T1000 (cell line): Measurements from ENCODE around the gene CBX4.

ENCODE experiments used
- DNase-seq: peaks from one replicate; lab custom pipeline; 2025; ENCODE audit warnings: mixed read lengths; lab: John Stamatoyannopoulos, UW

Gene CBX4

GRCh38 chr17:79841369-79842135, 2.3 kb upstream of the CBX4 start:
- DNase-seq: no peak

GRCh38 chr17:79840989-79841286, 1.7 kb upstream of the CBX4 start:
- DNase-seq: no peak

GRCh38 chr17:79840269-79840988, 1.2 kb upstream of the CBX4 start:
- DNase-seq: peak; percentile 41

GRCh38 chr17:79838522-79839274, 542 bp downstream of the CBX4 start:
- peak; percentile 36 for DNase-seq

- no peak for DNase-seq
Observed at GRCh38 chr17:79837888-79838521, 1.2 kb downstream of the CBX4 start.

GRCh38 chr17:79836972-79837887, 2.0 kb downstream of the CBX4 start:
- DNase-seq: no peak

- peak; percentile 23 for DNase-seq
Observed at GRCh38 chr17:79836510-79836971, 2.7 kb downstream of the CBX4 start.

GRCh38 chr17:79835953-79836509, 3.2 kb downstream of the CBX4 start:
- DNase-seq: no peak

GRCh38 chr17:79835470-79835899, 3.8 kb downstream of the CBX4 start:
- no peak for DNase-seq

- DNase-seq: no peak
Observed at GRCh38 chr17:79834565-79835469, 4.4 kb downstream of the CBX4 start.

- DNase-seq: no peak
Observed at GRCh38 chr17:79833744-79834564, 5.3 kb downstream of the CBX4 start.

GRCh38 chr17:79833110-79833450, 6.2 kb downstream of the CBX4 start:
- no peak for DNase-seq

- no peak for DNase-seq
Observed at GRCh38 chr17:79832218-79833109, 6.8 kb downstream of the CBX4 start.

GRCh38 chr17:79831265-79832217, 7.7 kb downstream of the CBX4 start:
- no peak for DNase-seq

- DNase-seq: no peak
Observed at GRCh38 chr17:79830763-79831264, 8.4 kb downstream of the CBX4 start.

GRCh38 chr17:79830303-79830702, 8.9 kb downstream of the CBX4 start:
- no peak for DNase-seq

GRCh38 chr17:79829457-79829856, 9.8 kb downstream of the CBX4 start:
- no peak for DNase-seq
